Testis (tissue), 3 donors: Measurements from ENCODE around the gene PCBP4. TPM values are rescaled to one million over a fixed set of nuclear protein-coding genes. Genes with fewer than 3 reads are reported as not detected.
"Not testable (repeated sequence)": the region's sequence is repeated elsewhere in the genome, so short reads cannot be mapped to it uniquely, and the experiment has no call there.

Experiments used
- DNase-seq: peaks from one replicate; pipeline ENCODE4 v3.0.0-alpha.2; 2019
- H3K27ac ChIP-seq, 2 donors: fragments of 200-600 bp; sonication (generic); one replicate each; pipeline ENCODE4 v1.5.1; 2019
- H3K27me3 ChIP-seq: fragments of 200-600 bp; sonication (generic); one replicate; pipeline ENCODE4 v1.5.1; 2019
- H3K36me3 ChIP-seq: fragments of 200-600 bp; sonication (generic); one replicate; pipeline ENCODE4 v1.5.1; 2017; ENCODE audit warnings: low read depth; ENCODE audit errors: missing control alignments
- H3K4me1 ChIP-seq: fragments of 200-600 bp; sonication (generic); one replicate; pipeline ENCODE4 v1.5.1; 2019
- H3K4me3 ChIP-seq, 2 donors: fragments of 200-600 bp; sonication (generic); one replicate each; pipeline ENCODE4 v1.5.1; 2017 to 2019
- H3K9me3 ChIP-seq: fragments of 200-600 bp; sonication (generic); one replicate; pipeline ENCODE4 v1.5.1; 2017
- CTCF ChIP-seq, 3 experiments: fragments of 450-650 bp in 2 of 3; fragments of 200-600 bp in 1 of 3; sonication (generic) in 1 of 3; IDR thresholded peaks; one replicate each; pipeline ENCODE4 v1.5.1; 2016 to 2019; ENCODE audit warnings: antibody characterized with exemption in 3 of 3, mild to moderate bottlenecking in 2 of 3, moderate library complexity in 1 of 3
- POLR2A ChIP-seq: fragments of 450-650 bp; IDR thresholded peaks from one replicate; pipeline ENCODE4 v1.6.1; 2017; ENCODE audit warnings: antibody characterized with exemption, mild to moderate bottlenecking, moderate library complexity
- WGBS, 2 donors: methylation state at CpG; one replicate each; pipeline ENCODE4 v1.1.5; 2018; 5-methylcytosine and 5-hydroxymethylcytosine counted together
- intact Hi-C: fragments of 100-400 bp; cut with DNase I; formaldehyde crosslinking; loops from one replicate; pipeline ENCODE4 v1.15.1; 2023; ENCODE audit warnings: low total_unique reads
- polyA plus RNA-seq: library from polyadenylated mRNA; stranded (reverse); fragments of 350-450 nt; fragmentation: Illumina TruSeq; extraction: RNeasy Lipid Tissue Mini Kit (QIAGEN cat#74804); gene quantifications from one replicate; pipeline ENCODE4 v1.2.3, GENCODE V29; 2014; ENCODE audit warnings: low read depth, low replicate concordance; ENCODE audit not compliant: insufficient read depth
- total RNA-seq, 2 donors: library from RNA; depleted of rRNA; stranded (reverse); fragments of >200 nt; gene quantifications; one replicate each; pipeline ENCODE4 v1.2.3, GENCODE V29; 2016

PCBP4 gene
- total and polyA plus RNA-seq, 3 donors from 2014 or later = 35.8 to 54.1 (median 47.1) TPM

GRCh38 chr3:51930439-51930838, 36.8 kb downstream of the PCBP4 start:
- no peaks in the 10 kb centered on the region for H3K4me1 ChIP-seq
- H3K27me3 ChIP-seq = no peaks in the 10 kb centered on the region
- TF ChIP-seq CTCF (IDR thresholded peaks at IDR 0.05) = no peak
- TF ChIP-seq POLR2A = no peak
- no peak overlapping the region for H3K27ac ChIP-seq
- no peak for DNase-seq
- intact Hi-C loops = no loop called here
- no peaks in the 10 kb centered on the region for H3K36me3 ChIP-seq
- H3K4me3 ChIP-seq = no peak overlapping the region
- 100% methylated on average over 1 of the region's 1 CpG for WGBS, 2 donors
- H3K9me3 ChIP-seq = no peaks in the 10 kb centered on the region

- DNase-seq = no peak
- Histone ChIP-seq H3K9me3 (no peaks in the 10 kb centered on the region), H3K27me3 (no peaks in the 10 kb centered on the region), H3K36me3 (no peaks in the 10 kb centered on the region), H3K4me1 (no peaks in the 10 kb centered on the region), H3K4me3 (no peak overlapping the region), H3K27ac (no peak overlapping the region)
- intact Hi-C loops = no loop called here
- no peak for TF ChIP-seq POLR2A
- TF ChIP-seq CTCF (IDR thresholded peaks at IDR 0.05) = no peak
- 74 to 82% methylated on average over 5 of the region's 5 CpGs for WGBS, 2 donors
Observed at GRCh38 chr3:51929420-51930003, 37.7 kb downstream of the PCBP4 start.

- H3K36me3 ChIP-seq, intact Hi-C loops, H3K9me3 ChIP-seq, H3K4me3 ChIP-seq, DNase-seq, H3K27me3 ChIP-seq, H3K27ac ChIP-seq, H3K4me1 ChIP-seq: not testable (repeated sequence)
- WGBS, 2 donors = 87 to 91% methylated on average over 3 of the region's 3 CpGs
Observed at GRCh38 chr3:51928981-51929380, 38.3 kb downstream of the PCBP4 start.

GRCh38 chr3:51928438-51928837, 38.8 kb downstream of the PCBP4 start:
- TF ChIP-seq CTCF (IDR thresholded peaks at IDR 0.05) (no peak), POLR2A (no peak)
- no peaks in the 10 kb centered on the region for H3K27me3 ChIP-seq
- no peak for DNase-seq
- intact Hi-C loops = no loop called here
- H3K4me1 ChIP-seq = no peaks in the 10 kb centered on the region
- no peaks in the 10 kb centered on the region for H3K9me3 ChIP-seq
- 89 to 90% methylated on average over 6 to 7 of the region's 7 CpGs for WGBS, 2 donors
- H3K27ac ChIP-seq = no peak overlapping the region
- no peak overlapping the region for H3K4me3 ChIP-seq
- no peaks in the 10 kb centered on the region for H3K36me3 ChIP-seq

DNA sequence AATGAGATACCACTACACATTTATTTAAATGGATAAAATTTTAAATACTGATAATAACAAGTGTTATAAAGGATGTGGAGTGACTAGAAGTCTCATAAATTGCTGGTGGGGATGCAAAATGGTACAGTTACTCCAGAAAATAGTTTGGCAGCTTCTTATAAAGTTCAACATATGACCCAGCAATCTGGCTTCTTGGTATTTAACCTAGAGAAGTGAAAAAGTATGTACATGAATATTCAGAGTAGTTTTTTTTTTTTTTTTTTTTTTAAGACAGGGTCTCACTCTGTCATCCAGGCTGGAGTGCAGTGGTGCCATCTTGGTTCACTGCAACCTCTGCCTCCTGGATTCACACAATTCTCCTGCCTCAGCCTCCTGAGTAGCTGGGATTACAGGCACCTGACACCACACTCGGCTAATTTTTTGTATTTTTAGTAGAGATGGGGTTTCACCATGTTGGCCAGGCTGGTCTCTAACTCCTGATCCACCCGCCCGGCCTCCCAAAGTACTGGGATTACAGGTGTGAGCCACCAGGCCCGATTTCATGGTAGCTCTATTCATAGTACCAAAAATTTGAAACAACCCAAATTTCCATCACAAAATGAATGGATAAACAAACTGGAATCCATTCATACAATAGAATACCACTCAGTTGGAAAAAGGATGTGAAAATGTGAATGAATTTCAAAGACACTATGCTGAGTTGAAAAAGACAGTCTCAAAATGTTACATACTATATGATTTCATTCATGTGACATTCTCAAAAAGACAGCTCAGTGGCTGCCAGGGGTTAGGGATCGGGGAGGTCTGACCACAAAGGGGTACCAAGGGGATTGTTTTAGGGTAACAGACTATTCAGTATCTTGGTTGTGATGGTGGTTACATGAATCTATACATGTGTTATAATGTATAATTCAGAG, 39.9 kb downstream of the PCBP4 start:
- Histone ChIP-seq H3K9me3 (no peaks in the 10 kb centered on the region), H3K27me3 (no peaks in the 10 kb centered on the region), H3K4me3 (no peak overlapping the region), H3K36me3 (no peaks in the 10 kb centered on the region), H3K27ac (no peak overlapping the region), H3K4me1 (no peaks in the 10 kb centered on the region)
- WGBS, 2 donors = 94 to 95% methylated on average over 5 of the region's 5 CpGs
- intact Hi-C loops = no loop called here
- DNase-seq = no peak
- TF ChIP-seq POLR2A = no peak
- no peak for TF ChIP-seq CTCF (IDR thresholded peaks at IDR 0.05)
